ENCODE results near the gene HLF. TPM values are rescaled to one million over a fixed set of nuclear protein-coding genes. Genes with fewer than 3 reads are reported as not detected.

The HLF gene
- not detected in 2 replicates for total RNA-seq

GRCh38 chr17:55264645-55265298 lies at the start of gene HLF:
Gene HLF, plus strand, starts transcription at chr17:55264960. Its CDS starts 525 bp downstream, at chr17:55265485.

Other genes starting within 250 kb of the HLF start
- 9.9 and 13.8 TPM in 2 replicates for gene MMD, start 156.9 kb downstream of the HLF start, total RNA-seq
- gene SMIM36, start 246.5 kb downstream of the HLF start, total RNA-seq: not detected in 2 replicates